Heart left ventricle (tissue), 13 donors: ENCODE data around the gene VASH1.

Experiments
- CTCF ChIP-seq, 12 donors: fragments of 200-600 bp; sonication (generic) in 4 of 12; IDR thresholded peaks; one replicate each; pipeline versions ENCODE4 v1.5.0 to v1.8.0; 2018 to 2022; ENCODE audit warnings: antibody characterized with exemption in 12 of 12, mild to moderate bottlenecking in 5 of 12
- POLR2A ChIP-seq, 2 donors: fragments of 450-650 bp; IDR thresholded peaks; one replicate each; pipeline ENCODE4 v1.6.1; 2017; ENCODE audit warnings: antibody characterized with exemption in 2 of 2, mild to moderate bottlenecking in 2 of 2, moderate library complexity in 2 of 2
- donor health status: ischemic (EF 13 %, LVEDD 7.1; RV severe dilation, severe dysfunction).
- donor health status: DM: no; HTN: yes; CAD: no.
- donor health status: DM: no; HTN: no; CAD: no.
- donor health status: ischemic (EF 25% LVEDD 6.9; RV normal size, moderate dysfunction).
- donor health status: ischemic (EF 25% LVEDD 5.7; RV mildly dilated, moderate dysfunction).
- donor health status: ischemic (EF 35%, LVEDD 5.7; RV mildly dilated, moderate dysfunction).
- donor health status: nonischemic (EF 11% LVEDD 7.7; RV severe dilation, severe dysfunction).
- donor health status: DM: yes; HTN: yes; CAD: no.
- donor health status: PGD.
- donor health status: ischemic (EF 29% LVEDD 5.4; RV normal size, mild dysfunction).
- donor health status: nonischemic (EF 23%, LVEDD 6.1; RV moderate dilation, normal function).

DNA sequence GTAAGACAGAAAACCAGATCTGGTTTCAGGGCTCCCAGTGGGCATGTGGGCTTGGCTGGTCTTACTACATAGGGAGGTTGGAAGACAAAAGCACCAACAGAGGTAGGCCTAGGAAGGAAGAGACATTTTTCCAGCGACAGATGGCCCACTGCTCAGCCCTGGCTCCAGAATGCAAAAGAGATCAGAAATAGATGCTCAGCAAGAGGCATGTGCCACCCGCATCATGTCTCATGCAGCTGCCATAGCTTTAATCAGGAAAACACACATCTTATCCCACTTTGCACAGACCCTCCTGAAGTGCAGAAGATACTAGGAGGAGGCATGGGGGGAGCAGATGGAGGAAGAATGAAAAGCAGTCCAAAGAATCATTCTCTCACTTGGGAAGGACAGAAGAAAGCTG, 25.3 kb downstream of the VASH1 start:
- no peak for TF ChIP-seq CTCF (IDR thresholded peaks at IDR 0.05)
- TF ChIP-seq POLR2A (IDR thresholded peaks at IDR 0.05): no peak
